GM21529 (cell line): Measurements from ENCODE around the gene PLCL2.

Source experiments
- ATAC-seq: cut with Tn5 transposase; IDR thresholded peaks from one replicate; pipeline ENCODE4 v1.9.1; 2021; ENCODE audit not compliant: unreplicated experiment

PLCL2 gene

DNA sequence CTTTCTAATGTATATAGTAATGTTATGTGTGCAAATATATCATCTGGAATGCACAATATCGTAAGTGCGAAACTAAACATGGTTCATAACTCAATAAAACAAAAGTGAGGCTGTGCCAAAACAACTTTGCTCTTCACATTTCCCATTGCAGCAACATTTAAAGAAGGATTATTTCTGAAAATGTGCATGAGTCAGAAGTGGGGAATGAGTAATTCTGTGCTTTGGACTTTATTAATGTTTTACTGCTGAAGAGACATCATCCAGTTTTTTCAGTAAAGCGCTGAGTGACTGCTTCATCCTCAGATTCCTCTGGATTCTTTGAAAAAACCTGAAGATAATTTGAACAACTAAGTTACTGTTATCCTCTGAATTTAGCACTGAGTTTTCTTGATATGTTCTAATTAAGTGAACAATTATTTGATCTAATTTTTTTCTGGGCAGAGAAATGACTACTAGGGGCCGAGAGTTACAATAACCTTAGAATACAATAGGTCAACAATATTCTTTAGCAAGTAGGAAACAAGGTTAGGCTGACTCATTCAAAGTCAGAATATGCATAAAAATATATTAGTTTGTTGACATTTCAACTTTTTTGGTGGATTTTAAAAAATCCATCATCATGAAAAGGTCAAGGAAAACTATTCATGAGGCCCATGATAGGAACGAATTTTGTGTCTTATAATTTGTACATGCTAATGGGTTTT lies 20.0 kb upstream of the PLCL2 start:
- no peak for ATAC-seq

DNA sequence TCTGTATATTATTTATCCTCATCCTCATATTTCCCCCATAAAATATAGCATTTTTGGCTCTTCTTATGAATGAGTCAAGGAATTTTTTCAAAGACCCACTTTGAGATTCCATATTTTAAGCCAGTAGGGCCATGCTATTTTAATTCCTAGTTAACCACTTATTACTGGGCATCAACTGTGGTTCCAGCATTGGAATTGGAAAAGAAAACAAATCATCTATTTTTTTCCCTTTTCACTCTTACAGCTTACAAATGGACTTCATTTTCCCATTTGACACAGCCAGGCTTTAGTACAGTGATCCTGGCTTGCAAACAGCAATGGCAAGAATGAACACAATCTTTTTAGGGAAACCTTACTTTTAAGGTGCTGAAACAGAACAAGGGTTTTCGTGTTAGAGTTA lies 19.4 kb upstream of the PLCL2 start:
- ATAC-seq, result no peak

DNA sequence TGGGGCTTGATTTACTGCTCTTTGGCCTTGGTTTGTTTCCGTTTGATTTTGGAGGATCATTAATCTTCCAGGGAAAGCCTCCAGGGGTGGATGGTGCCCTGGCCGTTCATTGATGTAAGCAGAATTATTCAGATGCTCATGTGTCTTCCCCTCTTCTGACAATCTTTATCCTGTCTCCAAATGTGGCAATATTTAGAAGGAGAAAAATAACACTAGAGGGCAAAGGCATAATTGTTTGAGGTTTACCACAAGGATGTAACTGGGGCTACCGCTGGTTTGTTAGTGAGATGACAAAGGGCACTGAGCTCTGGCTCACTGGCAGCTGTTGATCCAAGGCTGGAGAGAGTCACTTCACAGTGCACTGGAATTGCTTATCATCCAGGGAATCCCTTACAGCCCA lies 18.2 kb upstream of the PLCL2 start:
- ATAC-seq, result no peak

GRCh38 chr3:16868513-16868912 lies 16.2 kb upstream of the PLCL2 start:
- no peak for ATAC-seq

DNA sequence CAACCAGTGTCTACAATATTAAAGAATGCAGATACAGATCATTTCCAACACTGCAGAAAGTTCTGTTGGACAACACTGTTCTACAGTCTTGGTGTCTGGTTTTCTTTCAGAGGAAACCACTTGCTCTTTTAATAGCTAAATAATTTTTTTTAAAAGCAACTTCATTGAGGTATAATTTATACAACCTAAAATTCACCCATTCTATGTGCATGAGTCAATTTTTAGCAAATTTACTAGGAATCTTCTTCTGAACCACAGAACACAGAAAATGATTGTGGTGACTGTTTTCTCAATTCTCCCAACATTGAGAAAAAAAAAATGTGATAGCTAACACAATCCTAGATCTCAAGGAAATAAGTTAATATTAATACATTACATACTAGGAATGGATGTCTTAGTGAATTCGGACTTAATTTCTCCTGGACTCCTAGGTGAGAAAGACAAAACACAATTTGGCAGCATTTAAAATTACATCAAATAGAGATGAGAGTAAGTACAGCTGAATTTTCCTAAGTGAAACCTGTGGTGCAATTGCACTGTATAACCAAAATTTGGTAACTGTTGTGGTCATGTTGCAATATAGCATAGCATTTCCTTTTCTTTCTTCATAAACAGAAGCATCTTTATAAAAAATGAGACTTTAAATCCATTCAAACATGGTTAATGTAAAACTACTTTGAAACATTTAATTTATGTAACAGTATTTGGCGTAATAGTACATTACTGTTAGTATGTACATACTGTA lies 15.3 kb upstream of the PLCL2 start:
- no peak for ATAC-seq

DNA sequence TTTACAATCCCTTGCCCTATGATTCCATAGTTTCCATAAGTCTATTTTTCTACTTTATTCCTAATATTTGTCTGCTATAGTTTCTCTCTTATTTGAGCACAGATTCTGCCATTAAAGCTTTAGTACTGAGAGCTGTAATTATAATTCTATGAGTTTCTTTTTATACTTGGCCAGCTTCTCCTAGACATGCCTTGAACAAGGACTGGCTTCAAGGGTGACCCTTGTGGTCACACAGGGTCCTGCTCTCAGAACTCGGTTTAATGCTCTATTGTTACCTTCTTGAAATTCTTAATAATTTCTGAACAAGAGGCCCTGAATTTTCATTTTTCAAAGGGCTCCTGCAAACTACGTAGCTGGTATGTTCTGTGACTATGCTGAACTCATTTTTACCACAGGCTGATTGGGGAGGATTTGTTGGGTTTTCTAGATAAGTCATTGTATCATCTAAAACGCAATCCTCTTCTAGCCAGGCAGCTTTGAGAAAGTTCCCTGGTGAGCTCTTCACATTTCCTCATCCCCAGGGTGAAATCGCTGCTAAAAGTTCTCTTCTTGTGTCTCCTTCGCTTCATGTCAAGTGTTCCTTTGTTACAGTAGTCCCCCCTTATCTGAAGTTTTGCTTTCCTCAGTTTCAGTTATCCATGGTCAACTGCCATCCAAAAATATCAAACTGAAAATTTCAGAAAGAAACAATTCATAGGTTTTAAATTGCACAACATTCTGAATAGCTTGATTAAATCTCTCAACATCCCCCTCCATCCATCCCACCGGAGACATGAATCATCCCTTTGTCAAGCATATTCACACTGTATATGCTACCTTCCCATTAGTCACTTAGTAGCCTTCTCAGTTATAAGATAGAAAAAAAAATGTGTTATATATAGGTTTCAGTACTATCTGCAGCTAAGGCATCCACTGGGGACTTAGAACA lies 12.6 kb upstream of the PLCL2 start:
- no peak for ATAC-seq

DNA sequence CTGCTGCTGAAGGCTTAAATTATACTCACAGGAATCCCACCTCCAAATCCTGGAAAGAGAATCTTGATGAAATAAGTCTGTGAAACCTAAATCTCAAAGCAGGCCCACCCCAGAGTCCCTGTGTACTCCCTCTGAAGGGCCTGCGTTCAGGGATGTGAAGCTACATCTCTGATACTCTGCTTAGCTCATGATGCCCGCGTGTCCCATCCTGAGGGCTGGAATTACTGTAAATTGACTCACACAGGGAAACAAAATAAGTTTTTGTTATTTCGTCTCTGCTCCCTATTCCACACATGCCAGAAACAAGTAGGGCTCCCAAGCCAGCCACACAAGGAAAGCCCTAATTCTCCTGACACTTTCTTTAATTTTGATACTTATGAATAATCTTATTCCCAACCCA lies 10.9 kb upstream of the PLCL2 start:
- no peak for ATAC-seq

DNA sequence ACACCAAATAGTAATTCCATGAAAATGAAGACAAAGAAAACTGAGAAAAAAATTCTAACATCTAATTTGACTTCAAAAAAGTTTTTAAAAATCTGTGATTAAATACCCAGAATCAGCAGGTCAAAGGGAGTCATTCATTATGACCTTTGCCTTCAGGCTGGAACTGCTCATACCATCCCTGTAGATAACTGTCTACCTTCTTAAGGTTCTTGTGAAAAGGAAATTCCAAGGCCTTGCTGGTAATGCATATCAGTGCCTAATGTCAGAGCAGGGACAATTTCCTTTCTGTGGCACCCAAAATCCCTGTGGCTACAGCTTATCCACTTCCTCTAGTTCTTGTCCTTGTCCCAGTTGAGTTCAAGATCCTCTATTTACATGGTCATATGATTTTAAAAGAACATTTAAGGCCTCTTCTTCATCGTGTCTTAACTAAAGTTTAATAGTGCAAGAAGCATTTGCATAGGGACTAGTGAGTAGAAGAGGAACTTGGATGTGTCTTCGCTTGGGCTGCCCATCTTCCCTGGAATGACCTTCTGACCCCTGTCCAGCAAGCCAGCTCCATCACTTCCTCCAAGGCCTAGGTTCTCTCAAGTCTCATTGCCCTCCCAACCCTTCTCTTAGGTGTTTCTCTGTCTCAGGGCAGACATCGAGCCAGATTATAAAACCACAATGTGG lies 8.7 kb upstream of the PLCL2 start:
- no peak for ATAC-seq

DNA sequence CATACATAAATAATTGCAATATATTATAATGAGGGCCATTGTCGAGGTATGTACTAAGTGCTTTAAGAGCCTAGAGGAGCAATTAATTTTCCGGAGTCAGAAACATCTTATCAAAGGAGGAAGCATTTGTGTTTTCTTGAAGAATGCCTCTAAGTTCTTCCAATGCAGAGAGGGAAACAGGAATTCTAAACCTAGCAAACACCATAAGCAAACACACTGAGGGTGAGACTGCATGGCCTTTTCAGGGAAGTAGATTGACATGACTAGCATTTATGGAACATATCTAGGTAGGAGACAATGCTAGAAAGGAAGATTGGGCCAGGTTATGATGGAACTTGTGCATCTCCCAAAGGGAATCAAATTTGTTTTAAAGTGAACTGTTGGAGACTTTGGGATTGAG lies 7.2 kb upstream of the PLCL2 start:
- no peak for ATAC-seq

DNA sequence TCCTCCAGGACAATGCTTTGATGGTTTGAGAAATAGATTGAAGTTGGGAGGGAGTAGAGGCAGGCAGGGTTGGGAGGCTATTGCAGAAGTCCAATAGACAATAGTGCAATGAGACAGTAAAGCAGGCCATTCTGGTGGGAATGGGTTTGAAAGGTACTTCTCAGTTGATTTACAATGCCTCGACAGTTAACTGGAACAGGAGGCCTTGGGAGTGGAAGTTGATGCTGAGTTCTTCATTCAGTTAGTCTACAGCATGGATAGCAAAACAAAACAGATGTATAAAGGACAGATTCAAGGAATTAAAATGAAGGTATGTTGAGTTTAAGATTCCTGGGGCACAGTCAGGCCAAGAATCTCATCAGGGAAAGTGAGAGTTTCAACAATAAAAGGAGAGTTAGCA lies 6.8 kb upstream of the PLCL2 start:
- no peak for ATAC-seq

DNA sequence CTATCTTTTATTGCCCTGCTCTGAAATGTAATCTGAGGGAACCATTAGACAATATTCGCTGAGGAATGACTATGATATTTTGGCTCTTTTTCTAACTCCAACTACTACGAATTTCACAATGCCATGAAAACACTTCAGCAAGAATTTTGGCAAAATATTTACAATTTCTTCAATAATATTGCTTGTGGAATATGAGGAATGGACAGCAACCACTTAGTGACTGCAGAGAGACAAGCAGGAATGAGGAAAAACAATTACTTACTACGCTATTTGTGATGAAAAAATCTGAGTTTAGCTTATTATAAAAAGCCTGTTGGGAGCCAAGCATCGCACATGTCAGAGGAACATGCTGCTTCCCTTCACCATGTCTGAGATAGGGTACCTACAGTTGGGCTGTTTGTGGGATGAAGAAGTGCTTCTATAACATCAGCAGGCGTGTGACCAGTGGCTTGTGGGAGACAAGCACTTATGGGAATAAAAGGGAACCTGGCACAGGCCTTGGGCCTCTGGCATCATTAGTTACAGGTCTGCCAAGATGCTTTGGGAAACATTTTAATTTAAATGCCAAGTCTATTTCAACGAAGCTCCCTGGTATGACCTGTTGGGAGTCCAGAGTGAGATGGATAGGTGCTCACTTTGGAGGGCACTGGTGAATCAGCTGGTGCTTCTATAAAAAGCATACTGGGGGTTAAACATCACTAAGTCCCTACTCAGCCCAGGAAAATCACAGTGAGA lies 2.7 kb upstream of the PLCL2 start:
- no peak for ATAC-seq

- no peak for ATAC-seq
Observed at GRCh38 chr3:16883057-16883722, 1.6 kb upstream of the PLCL2 start.

DNA sequence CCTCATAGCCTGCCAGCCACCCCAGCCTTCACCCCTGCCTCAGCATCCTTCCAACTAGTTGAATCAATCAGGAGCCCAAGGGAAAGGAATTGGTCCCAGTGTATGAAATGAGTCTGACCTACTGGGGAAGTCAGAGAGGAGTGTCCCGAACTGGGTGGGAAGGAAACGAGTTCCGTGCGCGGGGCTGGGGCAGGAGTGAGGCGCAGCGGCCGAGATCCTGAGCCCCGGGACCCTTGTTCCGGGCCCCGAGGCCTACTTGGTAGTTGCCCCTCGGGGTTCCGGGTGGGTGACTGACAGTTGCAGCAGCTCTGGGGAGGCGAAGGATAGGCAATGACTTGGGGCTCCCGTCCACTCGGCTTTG lies 1.1 kb upstream of the PLCL2 start:
- ATAC-seq, result no peak

- ATAC-seq, result peak; percentile 51
Observed at GRCh38 chr3:16884084-16884747, 539 bp upstream of the PLCL2 start.

- peak; percentile 35 for ATAC-seq
Observed at GRCh38 chr3:16885593-16886302, 993 bp downstream of the PLCL2 start.

GRCh38 chr3:16886303-16886683 lies 1.5 kb downstream of the PLCL2 start:
- ATAC-seq, result no peak

GRCh38 chr3:16887130-16887529 lies 2.4 kb downstream of the PLCL2 start:
- ATAC-seq, result no peak

GRCh38 chr3:16888356-16888755 lies 3.6 kb downstream of the PLCL2 start:
- no peak for ATAC-seq
